Vagina (tissue), 2 donors: ENCODE results near the gene SLC28A2.

ENCODE experiments used
- POLR2A ChIP-seq, 2 donors: fragments of 450-650 bp; IDR thresholded peaks; one replicate each; pipeline ENCODE4 v1.6.1; 2017; ENCODE audit warnings: antibody characterized with exemption in 2 of 2, mild to moderate bottlenecking in 2 of 2, moderate library complexity in 2 of 2
- POLR2AphosphoS5 ChIP-seq, 2 donors: sonication (generic); formaldehyde crosslinking; IDR thresholded peaks; one replicate each; pipeline ENCODE4 v1.9.0; 2017; ENCODE audit warnings: antibody characterized with exemption in 2 of 2, mild to moderate bottlenecking in 2 of 2, low read depth in 1 of 2; ENCODE audit not compliant: insufficient read depth in 1 of 2
- TF ChIP-seq, protein P1 (sequence below), 3 experiments: fragments of 450-650 bp in 2 of 3; fragments of 200-600 bp in 1 of 3; sonication (generic) in 1 of 3; IDR thresholded peaks; one replicate each; pipeline ENCODE4 v1.5.1; 2017 to 2019; ENCODE audit warnings: antibody characterized with exemption in 3 of 3, mild to moderate bottlenecking in 2 of 3, moderate library complexity in 2 of 3

DNA sequence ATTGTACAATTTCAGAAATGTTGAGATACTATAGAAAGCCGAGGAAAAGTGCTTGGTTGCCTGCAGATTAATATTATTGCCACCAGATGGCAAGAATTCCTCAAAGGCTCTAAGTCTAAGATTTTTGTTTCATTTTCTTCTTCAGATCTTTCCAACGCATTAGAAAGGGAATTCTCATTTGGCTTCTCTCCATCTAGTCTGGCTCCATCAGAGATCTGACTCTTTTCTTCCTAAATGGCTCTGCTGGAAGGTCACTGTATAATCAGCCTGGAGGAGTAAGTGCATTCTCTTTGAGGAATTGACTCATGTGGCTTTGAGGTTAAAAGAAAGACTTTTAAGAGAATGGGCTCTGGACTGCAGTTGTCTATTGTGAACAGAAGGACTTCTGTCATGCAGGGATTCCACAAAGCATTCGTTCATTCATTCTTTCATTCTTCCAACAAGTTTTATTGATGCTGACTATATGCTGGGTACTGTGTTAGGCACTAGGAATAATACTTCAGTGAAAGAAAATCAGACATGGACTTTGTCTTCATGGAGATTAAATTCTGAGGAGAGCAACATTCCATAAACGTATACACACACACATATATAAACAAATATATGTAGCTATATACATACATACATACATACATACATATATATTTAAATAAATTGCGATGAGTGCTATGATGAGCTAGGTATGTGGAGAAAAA, 55.3 kb downstream of the SLC28A2 start:
- TF ChIP-seq, protein P1, sequence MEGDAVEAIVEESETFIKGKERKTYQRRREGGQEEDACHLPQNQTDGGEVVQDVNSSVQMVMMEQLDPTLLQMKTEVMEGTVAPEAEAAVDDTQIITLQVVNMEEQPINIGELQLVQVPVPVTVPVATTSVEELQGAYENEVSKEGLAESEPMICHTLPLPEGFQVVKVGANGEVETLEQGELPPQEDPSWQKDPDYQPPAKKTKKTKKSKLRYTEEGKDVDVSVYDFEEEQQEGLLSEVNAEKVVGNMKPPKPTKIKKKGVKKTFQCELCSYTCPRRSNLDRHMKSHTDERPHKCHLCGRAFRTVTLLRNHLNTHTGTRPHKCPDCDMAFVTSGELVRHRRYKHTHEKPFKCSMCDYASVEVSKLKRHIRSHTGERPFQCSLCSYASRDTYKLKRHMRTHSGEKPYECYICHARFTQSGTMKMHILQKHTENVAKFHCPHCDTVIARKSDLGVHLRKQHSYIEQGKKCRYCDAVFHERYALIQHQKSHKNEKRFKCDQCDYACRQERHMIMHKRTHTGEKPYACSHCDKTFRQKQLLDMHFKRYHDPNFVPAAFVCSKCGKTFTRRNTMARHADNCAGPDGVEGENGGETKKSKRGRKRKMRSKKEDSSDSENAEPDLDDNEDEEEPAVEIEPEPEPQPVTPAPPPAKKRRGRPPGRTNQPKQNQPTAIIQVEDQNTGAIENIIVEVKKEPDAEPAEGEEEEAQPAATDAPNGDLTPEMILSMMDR (IDR thresholded peaks at IDR 0.05), result peak in 2 of 3 experiments; percentile 34 to 38
- TF ChIP-seq POLR2A (IDR thresholded peaks at IDR 0.05) (no peak), POLR2AphosphoS5 (IDR thresholded peaks at IDR 0.05; ENCODE audit: insufficient read depth in 1 of 2, low read depth in 1 of 2) (peak in 1 of 2 donors; percentile 17)
